ENCODE results near the gene DKK1. TPM values are rescaled to one million over a fixed set of nuclear protein-coding genes. Genes with fewer than 3 reads are reported as not detected.

Gene DKK1
- total and polyA plus RNA-seq, 2 of the 13 experiments (the other 11 are each of a cell fraction or from before 2014, with no cell fraction given) = 123 to 262 TPM

GRCh38 chr10:52313933-52314821 is at the start of gene DKK1 (continued):
- TF ChIP-seq ZNF609 (CRISPR knock-in tag; IDR thresholded peaks at IDR 0.05; ENCODE audit: borderline replicate concordance) = peak; percentile 89
- TF ChIP-seq ZKSCAN1 (IDR thresholded peaks at IDR 0.05; ENCODE audit: low read length) = no peak
- peak; percentile 89; the same call in 1 of the 2 replicates for TF ChIP-seq ZNF615 (CRISPR knock-in tag; IDR thresholded peaks at IDR 0.05; ENCODE audit: borderline replicate concordance)
- TF ChIP-seq KDM6A (CRISPR knock-in tag; IDR thresholded peaks at IDR 0.05; ENCODE audit: low read depth) = no peak
- TF ChIP-seq ZNF10 (CRISPR knock-in tag; IDR thresholded peaks at IDR 0.05; ENCODE audit: borderline replicate concordance, low read depth) = no peak
- no peak for TF ChIP-seq ZNF468 (CRISPR knock-in tag; IDR thresholded peaks at IDR 0.05)
- TF ChIP-seq ZNF350 (CRISPR knock-in tag; IDR thresholded peaks at IDR 0.05; ENCODE audit: borderline replicate concordance, low read depth) = peak; percentile 76
- TF ChIP-seq HNRNPH1 (optimal IDR thresholded peaks at IDR 0.05; ENCODE audit: low read depth, low read length) = no peak
- peak; percentile 23 for TF ChIP-seq TMF1 (CRISPR knock-in tag; IDR thresholded peaks at IDR 0.05; ENCODE audit: low read depth)
- TF ChIP-seq ZNF652 (CRISPR knock-in tag; IDR thresholded peaks at IDR 0.05; ENCODE audit: borderline replicate concordance, low read depth) = no peak; the same call in 1 of the 2 replicates
- peak; percentile 32; the same call in 1 of the 2 replicates for TF ChIP-seq SMC3 (IDR thresholded peaks at IDR 0.05; ENCODE audit: low read length)
- peak; percentile 69 for TF ChIP-seq PHF8 (CRISPR knock-in tag; IDR thresholded peaks at IDR 0.05)
- no peak; the same call in 1 of the 2 replicates for TF ChIP-seq KLF11 (CRISPR knock-in tag; IDR thresholded peaks at IDR 0.05)
- TF ChIP-seq SALL1 (CRISPR knock-in tag; IDR thresholded peaks at IDR 0.05) = peak; percentile 72
- no peak for TF ChIP-seq KLF16 (CRISPR knock-in tag; IDR thresholded peaks at IDR 0.05)
- TF ChIP-seq ZNF333 (CRISPR knock-in tag; IDR thresholded peaks at IDR 0.05; ENCODE audit: borderline replicate concordance) = no peak
- TF ChIP-seq FOXP4 (CRISPR knock-in tag; IDR thresholded peaks at IDR 0.05) = peak; percentile 92
- no peak for TF ChIP-seq DNMT1 (CRISPR knock-in tag; IDR thresholded peaks at IDR 0.05)
- TF ChIP-seq ZNF235 (CRISPR knock-in tag; IDR thresholded peaks at IDR 0.05; ENCODE audit: borderline replicate concordance) = no peak
- no peak for TF ChIP-seq ZNF543 (CRISPR knock-in tag; IDR thresholded peaks at IDR 0.05)
- TF ChIP-seq ATF4 (CRISPR knock-in tag; IDR thresholded peaks at IDR 0.05) = no peak
- no peak for TF ChIP-seq MAFF (IDR thresholded peaks at IDR 0.05; ENCODE audit: low read depth, low read length)
- no peak for TF ChIP-seq KLF6 (CRISPR knock-in tag; IDR thresholded peaks at IDR 0.05)

All from HepG2 (cell line).